AG04450 (cell line): ENCODE results near the gene SLC17A7. TPM values are rescaled to one million over a fixed set of nuclear protein-coding genes. Genes with fewer than 3 reads are reported as not detected.

Experiments used
- CTCF ChIA-PET: fragments of 300-600, 350-600 bp; formaldehyde crosslinking; extraction: SDS; loops from one replicate; lab custom pipeline; 2022; ENCODE audit warnings: antibody characterized with exemption, inconsistent platforms; lab: Charles Lee
- POLR2A ChIA-PET: fragments of 350-600 bp; formaldehyde crosslinking; extraction: SDS; loops from one replicate; lab custom pipeline; 2021; ENCODE audit warnings: antibody characterized with exemption, inconsistent platforms; lab: Yijun Ruan, JAX
- DNase-seq: peaks from one replicate; pipeline ENCODE4 v3.0.0-alpha.2; 2011; ENCODE audit warnings: low read depth, low spot score
- H3K27ac ChIP-seq: one replicate; pipeline ENCODE4 v1.5.1; 2012; ENCODE audit warnings: low read depth, low read length, control low read depth
- H3K27me3 ChIP-seq: one replicate; pipeline ENCODE4 v1.6.0; 2012; ENCODE audit warnings: low read length; ENCODE audit not compliant: control insufficient read depth, insufficient read depth
- H3K4me3 ChIP-seq: 2 replicates; pipeline ENCODE4 v1.5.1; 2011; ENCODE audit warnings: mild to moderate bottlenecking, low read depth, low read length, control low read depth
- H3K9me3 ChIP-seq: 2 replicates; pipeline ENCODE4 v1.5.1; 2012; ENCODE audit warnings: low read length; ENCODE audit not compliant: control insufficient read depth, insufficient read depth
- polyA plus RNA-seq: library from polyadenylated mRNA; depleted of rRNA; stranded (reverse); fragments of >200 nt; gene quantifications from 2 replicates; pipeline ENCODE4 v1.2.3, GENCODE V29; 2011
- TF ChIP-seq, protein P1 (sequence below): IDR thresholded peaks from 2 replicates; pipeline ENCODE4 v1.5.1; 2011; ENCODE audit warnings: low read depth, low read length, control low read depth, inconsistent platforms

The SLC17A7 gene
- polyA plus RNA-seq, 1 experiment: 0.02 TPM

GRCh38 chr19:49407482-49408015 is 33.8 kb downstream of the SLC17A7 start:
- Histone ChIP-seq H3K4me3 (no peak overlapping the region), H3K27me3 (peaks cover 22% of the 10 kb centered on the region), H3K9me3 (no peaks in the 10 kb centered on the region), H3K27ac (no peak overlapping the region)
- POLR2A ChIA-PET: no interaction called here
- TF ChIP-seq, protein P1, sequence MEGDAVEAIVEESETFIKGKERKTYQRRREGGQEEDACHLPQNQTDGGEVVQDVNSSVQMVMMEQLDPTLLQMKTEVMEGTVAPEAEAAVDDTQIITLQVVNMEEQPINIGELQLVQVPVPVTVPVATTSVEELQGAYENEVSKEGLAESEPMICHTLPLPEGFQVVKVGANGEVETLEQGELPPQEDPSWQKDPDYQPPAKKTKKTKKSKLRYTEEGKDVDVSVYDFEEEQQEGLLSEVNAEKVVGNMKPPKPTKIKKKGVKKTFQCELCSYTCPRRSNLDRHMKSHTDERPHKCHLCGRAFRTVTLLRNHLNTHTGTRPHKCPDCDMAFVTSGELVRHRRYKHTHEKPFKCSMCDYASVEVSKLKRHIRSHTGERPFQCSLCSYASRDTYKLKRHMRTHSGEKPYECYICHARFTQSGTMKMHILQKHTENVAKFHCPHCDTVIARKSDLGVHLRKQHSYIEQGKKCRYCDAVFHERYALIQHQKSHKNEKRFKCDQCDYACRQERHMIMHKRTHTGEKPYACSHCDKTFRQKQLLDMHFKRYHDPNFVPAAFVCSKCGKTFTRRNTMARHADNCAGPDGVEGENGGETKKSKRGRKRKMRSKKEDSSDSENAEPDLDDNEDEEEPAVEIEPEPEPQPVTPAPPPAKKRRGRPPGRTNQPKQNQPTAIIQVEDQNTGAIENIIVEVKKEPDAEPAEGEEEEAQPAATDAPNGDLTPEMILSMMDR: no peak
- CTCF ChIA-PET: no interaction called here
- DNase-seq: no peak

DNA sequence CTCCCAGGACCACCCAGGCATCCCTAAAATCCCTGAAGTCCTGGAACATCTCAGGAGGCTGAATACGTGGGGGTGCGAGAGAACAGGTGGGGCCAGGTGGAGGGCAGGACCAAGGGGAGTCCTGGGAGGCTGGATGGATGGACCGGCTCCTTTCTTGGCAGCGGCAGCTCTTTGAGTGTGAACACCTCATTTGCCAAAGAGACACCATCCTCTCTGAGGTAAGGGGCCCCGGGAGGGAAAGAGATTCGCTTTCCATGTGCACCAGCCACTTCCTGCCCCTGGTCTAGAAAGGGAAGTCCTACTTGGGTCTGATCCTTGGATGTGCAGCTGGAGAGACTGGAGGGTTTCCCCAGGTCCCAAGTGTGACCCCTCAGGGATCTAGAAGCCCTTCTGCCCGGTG is 34.2 kb downstream of the SLC17A7 start:
- POLR2A ChIA-PET: no interaction called here
- TF ChIP-seq, protein P1: no peak
- Histone ChIP-seq H3K4me3 (no peak overlapping the region), H3K27me3 (peaks cover 21% of the 10 kb centered on the region), H3K27ac (no peak overlapping the region), H3K9me3 (no peaks in the 10 kb centered on the region)
- DNase-seq: no peak
- CTCF ChIA-PET: no interaction called here

DNA sequence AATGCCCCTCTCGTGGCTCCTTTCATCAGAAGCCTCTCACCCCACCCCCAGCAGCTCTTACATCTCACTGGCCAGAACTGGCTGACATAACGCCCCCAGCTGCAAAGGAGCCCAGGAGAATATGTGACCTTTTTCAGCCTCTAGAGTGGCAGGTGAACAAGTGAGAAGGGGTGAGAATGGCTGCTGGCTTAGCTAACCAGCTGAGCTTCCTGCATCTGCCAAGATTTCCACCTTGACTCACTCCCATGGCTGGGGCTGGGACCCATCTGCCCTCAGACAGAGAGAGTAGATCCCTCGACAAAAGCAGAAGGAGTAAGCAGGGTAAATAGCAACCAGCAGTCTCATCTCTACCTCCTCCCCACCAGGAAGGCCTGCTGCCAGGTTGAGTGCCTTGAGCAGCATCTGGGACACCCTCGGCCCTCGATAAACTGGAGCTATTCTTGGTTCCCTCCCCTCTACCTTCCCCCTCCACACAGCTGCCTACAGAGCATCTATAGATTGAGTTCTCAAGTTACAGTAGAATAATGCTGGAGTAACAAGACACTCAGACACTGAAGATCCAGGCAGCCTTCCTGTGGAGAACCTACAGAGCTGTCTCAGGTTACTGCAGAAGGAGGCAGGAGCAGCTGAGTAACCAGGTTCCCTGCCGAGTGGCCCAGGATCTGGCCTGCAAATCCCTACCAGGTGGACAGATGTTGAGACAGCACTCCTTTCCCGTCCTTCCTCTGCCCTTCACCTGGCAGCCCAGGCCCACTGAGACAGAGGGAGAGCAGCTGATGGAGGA is 37.7 kb downstream of the SLC17A7 start:
- peaks cover 26% of the 10 kb centered on the region for H3K27me3 ChIP-seq
- H3K9me3 ChIP-seq: no peaks in the 10 kb centered on the region
- POLR2A ChIA-PET: interaction anchor here (0.6 kb wide), 1 partner anchor 50 kb away, joined by 4 read pairs; the partner anchor contains the start of gene ALDH16A1
- CTCF ChIA-PET: interaction anchor here (0.6 to 0.7 kb wide), 2 partner anchors 41 to 103 kb away, joined by 3 to 6 read pairs; no protein-coding TSS in a partner anchor
- TF ChIP-seq, protein P1: no peak
- H3K4me3 ChIP-seq: no peak overlapping the region
- DNase-seq: no peak
- no peak overlapping the region for H3K27ac ChIP-seq

DNA sequence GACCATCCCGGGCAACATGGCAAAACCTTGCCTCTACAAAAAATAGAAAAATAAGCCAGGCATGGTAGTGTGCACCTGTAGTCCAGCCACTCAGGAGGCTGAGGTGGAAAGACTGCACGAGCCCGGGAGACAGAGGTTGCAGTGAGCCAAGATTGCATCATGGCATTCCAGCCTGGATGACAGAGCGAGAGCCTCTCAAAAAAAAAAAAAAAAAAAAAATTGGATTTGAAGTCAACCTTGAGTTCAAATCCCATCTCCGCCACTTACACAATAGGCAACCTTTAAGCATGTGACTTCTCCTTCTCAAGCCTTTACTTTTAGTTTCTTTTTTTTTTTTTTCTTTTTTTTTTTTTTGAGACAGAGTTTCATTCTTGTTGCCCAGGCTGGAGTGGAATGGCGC is 41.3 kb downstream of the SLC17A7 start:
- DNase-seq: no peak
- TF ChIP-seq, protein P1: no peak
- no peak overlapping the region for H3K4me3 ChIP-seq
- no peaks in the 10 kb centered on the region for H3K9me3 ChIP-seq
- ChIA-PET POLR2A (no interaction called here), CTCF (interaction anchor here (0.6 kb wide), 1 partner anchor 45 kb away, joined by 3 read pairs; no protein-coding TSS in a partner anchor)
- no peak overlapping the region for H3K27ac ChIP-seq
- H3K27me3 ChIP-seq: peaks cover 27% of the 10 kb centered on the region

- POLR2A ChIA-PET: no interaction called here
- peaks cover 37% of the 10 kb centered on the region for H3K27me3 ChIP-seq
- no peak overlapping the region for H3K4me3 ChIP-seq
- H3K9me3 ChIP-seq: no peaks in the 10 kb centered on the region
- CTCF ChIA-PET: no interaction called here
- TF ChIP-seq, protein P1: no peak
- DNase-seq: no peak
- H3K27ac ChIP-seq: no peak overlapping the region
Observed at GRCh38 chr19:49398931-49399330, 42.4 kb downstream of the SLC17A7 start.
